OCI-LY7 (cell line): ENCODE data around the gene CYP4A22.

Source experiments
- EZH2phosphoT487 ChIP-seq: fragments of 200-600 bp; sonication (generic); IDR thresholded peaks from 2 replicates; pipeline ENCODE4 v1.6.1; 2018; ENCODE audit warnings: low read depth, borderline replicate concordance, mild to moderate bottlenecking, mixed run types, antibody characterized with exemption, low read length, moderate library complexity, mixed read lengths
- TF ChIP-seq, protein P1 (sequence below): fragments of 200-600 bp; sonication (generic); conservative IDR thresholded peaks from 2 replicates; pipeline ENCODE4 v1.5.1; 2014; ENCODE audit warnings: mild to moderate bottlenecking, antibody characterized with exemption, low read length, moderate library complexity, mixed read lengths

DNA sequence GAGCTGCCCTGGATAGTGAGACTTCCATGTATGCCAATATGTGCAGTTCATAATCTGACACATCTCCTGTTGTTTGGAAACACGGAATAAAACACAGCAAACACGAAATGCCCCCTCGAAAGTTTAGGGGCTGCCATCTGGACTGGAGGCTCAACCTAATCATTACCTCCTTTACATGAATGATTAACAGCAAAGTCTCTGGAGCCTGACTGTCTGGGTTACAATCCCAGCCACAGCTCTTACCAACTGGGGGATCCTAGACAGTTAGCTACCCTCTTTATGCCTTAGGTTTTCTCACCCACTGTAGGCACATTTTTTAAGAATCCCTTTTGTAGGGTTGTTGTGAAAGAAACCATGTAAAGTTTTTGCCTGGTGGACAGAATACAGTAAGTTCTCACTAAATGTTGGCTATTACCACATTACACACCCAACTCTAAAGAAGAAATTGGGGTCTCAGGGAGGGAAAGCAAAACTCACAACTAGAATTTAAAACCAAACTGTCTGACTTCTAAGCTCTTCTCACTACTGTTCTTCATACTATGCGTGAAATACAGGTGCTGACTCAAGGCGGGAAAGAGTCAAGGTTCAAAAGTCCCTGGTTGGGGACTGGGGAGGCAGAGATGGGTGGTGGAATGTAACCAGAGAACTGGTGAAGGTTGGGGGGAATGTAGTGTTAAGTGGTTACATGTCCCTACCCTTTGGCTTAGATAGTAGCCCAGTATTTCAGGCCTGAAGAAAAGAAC is 24.2 kb downstream of the CYP4A22 start:
- TF ChIP-seq, protein P1, sequence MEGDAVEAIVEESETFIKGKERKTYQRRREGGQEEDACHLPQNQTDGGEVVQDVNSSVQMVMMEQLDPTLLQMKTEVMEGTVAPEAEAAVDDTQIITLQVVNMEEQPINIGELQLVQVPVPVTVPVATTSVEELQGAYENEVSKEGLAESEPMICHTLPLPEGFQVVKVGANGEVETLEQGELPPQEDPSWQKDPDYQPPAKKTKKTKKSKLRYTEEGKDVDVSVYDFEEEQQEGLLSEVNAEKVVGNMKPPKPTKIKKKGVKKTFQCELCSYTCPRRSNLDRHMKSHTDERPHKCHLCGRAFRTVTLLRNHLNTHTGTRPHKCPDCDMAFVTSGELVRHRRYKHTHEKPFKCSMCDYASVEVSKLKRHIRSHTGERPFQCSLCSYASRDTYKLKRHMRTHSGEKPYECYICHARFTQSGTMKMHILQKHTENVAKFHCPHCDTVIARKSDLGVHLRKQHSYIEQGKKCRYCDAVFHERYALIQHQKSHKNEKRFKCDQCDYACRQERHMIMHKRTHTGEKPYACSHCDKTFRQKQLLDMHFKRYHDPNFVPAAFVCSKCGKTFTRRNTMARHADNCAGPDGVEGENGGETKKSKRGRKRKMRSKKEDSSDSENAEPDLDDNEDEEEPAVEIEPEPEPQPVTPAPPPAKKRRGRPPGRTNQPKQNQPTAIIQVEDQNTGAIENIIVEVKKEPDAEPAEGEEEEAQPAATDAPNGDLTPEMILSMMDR, result no peak
- no peak for TF ChIP-seq EZH2phosphoT487
